SU-DHL-6 (cell line): ENCODE data around the gene BCAS3.

Experiments used
- H2AFZ ChIP-seq: fragments of 200-600 bp; sonication (generic); 2 replicates; pipeline ENCODE4 v1.6.1; 2014; ENCODE audit warnings: low read depth, mild to moderate bottlenecking, moderate library complexity, mixed read lengths, antibody characterized with exemption, low read length; ENCODE audit not compliant: severe bottlenecking
- H3F3A ChIP-seq: fragments of 200-600 bp; shearing (Covaris generic); 2 replicates; pipeline ENCODE4 v1.6.0; 2016; ENCODE audit warnings: antibody characterized with exemption, mild to moderate bottlenecking; ENCODE audit not compliant: insufficient read depth
- H3K27ac ChIP-seq: fragments of 200-600 bp; sonication (generic); 2 replicates; pipeline ENCODE4 v1.5.1; 2016; ENCODE audit warnings: low read depth, mild to moderate bottlenecking, low read length, moderate library complexity, mixed read lengths
- H3K27me3 ChIP-seq: fragments of 200-600 bp; sonication (generic), shearing (Covaris generic); 2 replicates; pipeline ENCODE4 v1.6.0; 2014; ENCODE audit warnings: mild to moderate bottlenecking, low read length
- H3K36me3 ChIP-seq: fragments of 200-600 bp; sonication (generic); 2 replicates; pipeline ENCODE4 v1.6.1; 2014; ENCODE audit warnings: mild to moderate bottlenecking, low read length, mixed read lengths
- H3K4me2 ChIP-seq: fragments of 300-600, 200-600 bp; shearing (Covaris generic), sonication (generic); 2 replicates; pipeline ENCODE4 v1.6.0; 2014; ENCODE audit warnings: low read length, low read depth, mild to moderate bottlenecking; ENCODE audit not compliant: poor library complexity, severe bottlenecking
- H3K4me3 ChIP-seq: fragments of 200-600 bp; sonication (generic); 2 replicates; pipeline ENCODE4 v1.5.1; 2014; ENCODE audit warnings: antibody characterized with exemption, low read length, mild to moderate bottlenecking, mixed read lengths; ENCODE audit not compliant: insufficient read depth, poor library complexity, severe bottlenecking
- H3K79me2 ChIP-seq: fragments of 200-600 bp; sonication (generic); 2 replicates; pipeline ENCODE4 v1.6.1; 2014; ENCODE audit warnings: mild to moderate bottlenecking, low read length, moderate library complexity; ENCODE audit not compliant: insufficient read depth
- H3K9ac ChIP-seq: fragments of 200-600 bp; sonication (generic); 2 replicates; pipeline ENCODE4 v1.7.0; 2014; ENCODE audit warnings: mild to moderate bottlenecking, low read length
- H3K9me2 ChIP-seq: fragments of 200-600 bp; sonication (generic); replicated peaks from 2 replicates; pipeline ENCODE4 v1.6.1; 2014; ENCODE audit warnings: low read length; ENCODE audit not compliant: insufficient read depth
- H3K9me3 ChIP-seq: fragments of 200-600 bp; sonication (generic); 2 replicates; pipeline ENCODE4 v1.6.1; 2014; ENCODE audit warnings: low read length, mixed read lengths; ENCODE audit not compliant: insufficient read depth
- H4K20me1 ChIP-seq: fragments of 200-600 bp; sonication (generic); 2 replicates; pipeline ENCODE4 v1.6.1; 2014; ENCODE audit warnings: low read depth, mild to moderate bottlenecking, antibody characterized with exemption, low read length, moderate library complexity, mixed read lengths
- CTCF ChIP-seq: fragments of 200-600 bp; sonication (generic); IDR thresholded peaks from one replicate; pipeline ENCODE4 v1.5.1; 2017; ENCODE audit warnings: antibody characterized with exemption, mild to moderate bottlenecking, low read length, moderate library complexity; ENCODE audit not compliant: insufficient read depth, poor library complexity, severe bottlenecking
- EZH2phosphoT487 ChIP-seq: fragments of 200-600 bp; sonication (generic), shearing (Covaris generic); conservative IDR thresholded peaks from 2 replicates; pipeline ENCODE4 v1.6.1; 2018; ENCODE audit warnings: mild to moderate bottlenecking, antibody characterized with exemption, low read length, moderate library complexity, mixed read lengths

BCAS3 gene

DNA sequence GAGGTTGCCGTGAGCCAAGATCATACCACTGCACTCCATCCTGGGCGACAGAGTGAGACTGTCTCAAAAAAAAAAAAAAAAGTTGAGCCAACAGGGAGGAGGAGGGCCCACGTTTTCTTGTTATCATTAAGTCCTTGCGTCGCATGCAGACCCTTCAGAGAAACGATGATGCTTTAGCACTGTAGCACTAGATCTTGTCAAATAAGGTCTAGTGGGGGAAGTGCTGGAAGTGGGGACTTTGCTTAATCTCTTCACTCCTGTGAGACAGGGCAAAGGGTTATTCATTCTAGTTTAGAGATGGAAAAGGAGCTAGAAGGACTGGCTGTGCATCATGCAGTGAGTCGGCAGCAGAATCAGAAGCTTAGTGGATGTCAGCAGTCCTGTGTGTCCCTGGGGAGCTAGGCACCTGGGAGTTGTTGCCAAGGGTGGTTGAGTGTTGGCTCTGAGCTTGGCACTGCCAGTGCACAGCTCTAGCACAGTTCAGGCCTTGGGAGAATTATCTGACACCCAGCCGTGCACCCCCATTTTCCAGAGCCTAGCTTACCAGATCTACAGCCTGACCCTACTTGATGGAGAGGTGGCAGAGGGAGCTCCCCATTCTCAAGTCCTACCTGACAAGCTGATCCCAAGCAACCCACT is 688.5 kb downstream of the BCAS3 start:
- no peaks in the 10 kb centered on the region for H3K9me3 ChIP-seq
- H3K9me2 ChIP-seq, result no peaks in the 10 kb centered on the region
- no peak overlapping the region for H3K27ac ChIP-seq
- H3F3A ChIP-seq, result no peaks in the 10 kb centered on the region
- H3K9ac ChIP-seq, result no peak overlapping the region
- TF ChIP-seq EZH2phosphoT487 (no peak), CTCF (no peak)
- H3K4me3 ChIP-seq, result no peak overlapping the region
- H4K20me1 ChIP-seq, result no peaks in the 10 kb centered on the region
- no peaks in the 10 kb centered on the region for H3K27me3 ChIP-seq
- H2AFZ ChIP-seq, result no peak overlapping the region
- H3K4me2 ChIP-seq, result no peak overlapping the region
- H3K36me3 ChIP-seq, result no peaks in the 10 kb centered on the region
- H3K79me2 ChIP-seq, result no peaks in the 10 kb centered on the region

- H3K27me3 ChIP-seq, result no peaks in the 10 kb centered on the region
- H3K9me3 ChIP-seq, result no peaks in the 10 kb centered on the region
- H4K20me1 ChIP-seq, result no peaks in the 10 kb centered on the region
- no peak overlapping the region for H3K4me3 ChIP-seq
- no peak for TF ChIP-seq EZH2phosphoT487
- TF ChIP-seq CTCF, result no peak
- no peak overlapping the region for H3K27ac ChIP-seq
- no peaks in the 10 kb centered on the region for H3K9me2 ChIP-seq
- H3K36me3 ChIP-seq, result no peaks in the 10 kb centered on the region
- H3K79me2 ChIP-seq, result no peaks in the 10 kb centered on the region
- H3K4me2 ChIP-seq, result no peak overlapping the region
- no peaks in the 10 kb centered on the region for H3F3A ChIP-seq
- H3K9ac ChIP-seq, result no peak overlapping the region
- H2AFZ ChIP-seq, result no peak overlapping the region
These were observed 689.2 kb downstream of the BCAS3 start for GRCh38 chr17:61366715-61367413.

- Histone ChIP-seq H3F3A (no peaks in the 10 kb centered on the region), H3K4me3 (no peak overlapping the region), H3K9ac (no peak overlapping the region), H3K36me3 (no peaks in the 10 kb centered on the region), H3K4me2 (no peak overlapping the region), H3K9me3 (no peaks in the 10 kb centered on the region), H3K27ac (no peak overlapping the region), H3K27me3 (no peaks in the 10 kb centered on the region), H4K20me1 (no peaks in the 10 kb centered on the region), H3K9me2 (no peaks in the 10 kb centered on the region), H2AFZ (no peak overlapping the region), H3K79me2 (no peaks in the 10 kb centered on the region)
- TF ChIP-seq CTCF (no peak), EZH2phosphoT487 (no peak)
These were observed 690.6 kb downstream of the BCAS3 start for GRCh38 chr17:61368049-61368831.
